ENCODE measurements around the gene SMIM10. TPM values are rescaled to one million over a fixed set of nuclear protein-coding genes. Genes with fewer than 3 reads are reported as not detected.

SMIM10 gene
- total and polyA plus RNA-seq, 2 of the 13 experiments (the other 11 are each of a cell fraction or from before 2014, with no cell fraction given) = not detected

DNA sequence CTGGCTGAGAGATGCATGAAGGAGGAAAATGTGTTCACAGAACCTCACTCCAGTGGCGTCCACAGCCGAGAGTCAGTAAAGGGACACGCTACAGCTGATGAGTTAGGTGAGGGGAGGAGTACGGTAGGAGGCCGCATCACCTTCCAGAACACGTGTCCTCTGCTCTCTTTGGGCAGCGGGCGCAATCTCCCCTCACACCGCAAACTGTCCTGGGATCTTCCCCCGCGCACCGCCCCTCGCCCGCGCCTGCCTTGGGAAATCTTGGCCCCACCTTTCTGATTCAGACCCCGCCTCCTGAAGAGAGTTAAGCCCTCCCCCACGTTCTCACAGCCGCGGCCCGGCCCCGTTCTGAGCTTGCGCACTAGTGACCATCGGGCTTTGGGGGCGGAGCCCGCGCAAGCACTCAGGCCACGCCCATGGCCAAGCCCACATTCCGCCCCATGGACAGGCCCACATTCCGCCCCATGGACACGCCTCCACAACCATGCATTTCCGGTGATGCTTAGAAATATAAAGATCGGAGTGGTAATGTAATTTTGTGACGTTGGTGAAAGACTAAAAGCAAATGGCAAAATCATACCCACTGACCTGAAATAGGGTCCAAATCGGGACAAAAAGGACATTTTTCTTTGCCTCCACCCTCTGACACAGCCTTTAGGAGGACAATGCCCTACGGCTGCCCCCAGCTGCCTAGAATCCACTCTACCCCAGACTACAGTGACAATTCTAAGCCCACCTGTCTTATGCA, 13.3 kb downstream of the SMIM10 start:
- ChIA-PET CTCF (ENCODE audit: low intra/inter-chr PET ratio, low total read pairs) (no interaction called here), POLR2A (no interaction called here)
- Histone ChIP-seq H3K36me3 (replicated peaks in 1 of 2; ENCODE audit: control insufficient read depth in 1 of 2, insufficient read depth in 2 of 2, low read length in 2 of 2) (no peaks in the 10 kb centered on the region), H3K27me3 (ENCODE audit: control insufficient read depth in 1 of 2, insufficient read depth in 2 of 2, low read length in 2 of 2) (no peaks in the 10 kb centered on the region), H4K20me1 (ENCODE audit: insufficient read depth, low read length) (no peaks in the 10 kb centered on the region), H3K79me2 (ENCODE audit: insufficient read depth, low read length) (no peaks in the 10 kb centered on the region), H3K4me3 (replicated peaks in 1 of 3; ENCODE audit: insufficient read depth in 1 of 3, low read depth in 2 of 3, low read length in 3 of 3) (peak overlapping the region; percentile 10 to 54 (median 54); a peak in 5 of 6 replicates), H3K4me2 (ENCODE audit: low read depth, low read length) (peak overlapping the region; percentile 77), H2AFZ (ENCODE audit: low read length) (peak overlapping the region; percentile 63), H3K4me1 (ENCODE audit: insufficient read depth, low read length) (peaks cover 42% of the 10 kb centered on the region), H3K27ac (ENCODE audit: extremely low read length, insufficient read depth, low read length) (no peak overlapping the region), H3K9ac (ENCODE audit: insufficient read depth, low read depth, low read length) (no peak overlapping the region), H3K9me3 (ENCODE audit: low read length) (no peaks in the 10 kb centered on the region)
- BruUV-seq (replicated peaks) = no TSS peak
- intact Hi-C loops (cut with micrococcal nuclease; ENCODE audit: unreplicated experiment) (no loop called here), in situ Hi-C loops (cut with HindIII; ENCODE audit: extremely low pct_ligation_motif_present, low pct_unique_long_range_greater_than_20kb) (no loop called here)
- FAIRE-seq = peak; percentile 89
- peak; percentile 88 for ATAC-seq
- TF ChIP-seq, protein P1, sequence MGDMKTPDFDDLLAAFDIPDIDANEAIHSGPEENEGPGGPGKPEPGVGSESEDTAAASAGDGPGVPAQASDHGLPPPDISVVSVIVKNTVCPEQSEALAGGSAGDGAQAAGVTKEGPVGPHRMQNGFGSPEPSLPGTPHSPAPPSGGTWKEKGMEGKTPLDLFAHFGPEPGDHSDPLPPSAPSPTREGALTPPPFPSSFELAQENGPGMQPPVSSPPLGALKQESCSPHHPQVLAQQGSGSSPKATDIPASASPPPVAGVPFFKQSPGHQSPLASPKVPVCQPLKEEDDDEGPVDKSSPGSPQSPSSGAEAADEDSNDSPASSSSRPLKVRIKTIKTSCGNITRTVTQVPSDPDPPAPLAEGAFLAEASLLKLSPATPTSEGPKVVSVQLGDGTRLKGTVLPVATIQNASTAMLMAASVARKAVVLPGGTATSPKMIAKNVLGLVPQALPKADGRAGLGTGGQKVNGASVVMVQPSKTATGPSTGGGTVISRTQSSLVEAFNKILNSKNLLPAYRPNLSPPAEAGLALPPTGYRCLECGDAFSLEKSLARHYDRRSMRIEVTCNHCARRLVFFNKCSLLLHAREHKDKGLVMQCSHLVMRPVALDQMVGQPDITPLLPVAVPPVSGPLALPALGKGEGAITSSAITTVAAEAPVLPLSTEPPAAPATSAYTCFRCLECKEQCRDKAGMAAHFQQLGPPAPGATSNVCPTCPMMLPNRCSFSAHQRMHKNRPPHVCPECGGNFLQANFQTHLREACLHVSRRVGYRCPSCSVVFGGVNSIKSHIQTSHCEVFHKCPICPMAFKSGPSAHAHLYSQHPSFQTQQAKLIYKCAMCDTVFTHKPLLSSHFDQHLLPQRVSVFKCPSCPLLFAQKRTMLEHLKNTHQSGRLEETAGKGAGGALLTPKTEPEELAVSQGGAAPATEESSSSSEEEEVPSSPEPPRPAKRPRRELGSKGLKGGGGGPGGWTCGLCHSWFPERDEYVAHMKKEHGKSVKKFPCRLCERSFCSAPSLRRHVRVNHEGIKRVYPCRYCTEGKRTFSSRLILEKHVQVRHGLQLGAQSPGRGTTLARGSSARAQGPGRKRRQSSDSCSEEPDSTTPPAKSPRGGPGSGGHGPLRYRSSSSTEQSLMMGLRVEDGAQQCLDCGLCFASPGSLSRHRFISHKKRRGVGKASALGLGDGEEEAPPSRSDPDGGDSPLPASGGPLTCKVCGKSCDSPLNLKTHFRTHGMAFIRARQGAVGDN (CRISPR knock-in tag; IDR thresholded peaks at IDR 0.05) = peak; percentile 53
- TF ChIP-seq GABPB1 (CRISPR knock-in tag; IDR thresholded peaks at IDR 0.05) (peak; percentile 70), KDM6A (CRISPR knock-in tag; IDR thresholded peaks at IDR 0.05; ENCODE audit: low read depth) (no peak), HNRNPLL (IDR thresholded peaks at IDR 0.05; ENCODE audit: low read depth, low read length, poor library complexity, severe bottlenecking) (peak; percentile 76), FOXJ3 (CRISPR knock-in tag; IDR thresholded peaks at IDR 0.05; ENCODE audit: borderline replicate concordance) (no peak), SP4 (CRISPR knock-in tag; IDR thresholded peaks at IDR 0.05) (peak; percentile 74), SAP130 (CRISPR knock-in tag; IDR thresholded peaks at IDR 0.05; ENCODE audit: low read depth) (peak; percentile 10; the same call in 1 of the 2 replicates), MBD4 (IDR thresholded peaks at IDR 0.05; ENCODE audit: borderline replicate concordance, low read length) (no peak), TEAD3 (CRISPR knock-in tag; optimal IDR thresholded peaks at IDR 0.05; ENCODE audit: borderline replicate concordance) (peak; percentile 73), ZSCAN22 (CRISPR knock-in tag; IDR thresholded peaks at IDR 0.05) (peak; percentile 90), ZNF616 (CRISPR knock-in tag; IDR thresholded peaks at IDR 0.05; ENCODE audit: low read depth) (no peak), GABPA (IDR thresholded peaks at IDR 0.05; ENCODE audit: low read depth, low read length) (no peak), GABPA (CRISPR knock-in tag; IDR thresholded peaks at IDR 0.05; ENCODE audit: low read depth) (peak; percentile 77), ELF1 (CRISPR knock-in tag; IDR thresholded peaks at IDR 0.05) (0 out of 2 replicates have a peak, but pooled peaks have one; percentile 20)
- TF ChIP-seq, protein P2, sequence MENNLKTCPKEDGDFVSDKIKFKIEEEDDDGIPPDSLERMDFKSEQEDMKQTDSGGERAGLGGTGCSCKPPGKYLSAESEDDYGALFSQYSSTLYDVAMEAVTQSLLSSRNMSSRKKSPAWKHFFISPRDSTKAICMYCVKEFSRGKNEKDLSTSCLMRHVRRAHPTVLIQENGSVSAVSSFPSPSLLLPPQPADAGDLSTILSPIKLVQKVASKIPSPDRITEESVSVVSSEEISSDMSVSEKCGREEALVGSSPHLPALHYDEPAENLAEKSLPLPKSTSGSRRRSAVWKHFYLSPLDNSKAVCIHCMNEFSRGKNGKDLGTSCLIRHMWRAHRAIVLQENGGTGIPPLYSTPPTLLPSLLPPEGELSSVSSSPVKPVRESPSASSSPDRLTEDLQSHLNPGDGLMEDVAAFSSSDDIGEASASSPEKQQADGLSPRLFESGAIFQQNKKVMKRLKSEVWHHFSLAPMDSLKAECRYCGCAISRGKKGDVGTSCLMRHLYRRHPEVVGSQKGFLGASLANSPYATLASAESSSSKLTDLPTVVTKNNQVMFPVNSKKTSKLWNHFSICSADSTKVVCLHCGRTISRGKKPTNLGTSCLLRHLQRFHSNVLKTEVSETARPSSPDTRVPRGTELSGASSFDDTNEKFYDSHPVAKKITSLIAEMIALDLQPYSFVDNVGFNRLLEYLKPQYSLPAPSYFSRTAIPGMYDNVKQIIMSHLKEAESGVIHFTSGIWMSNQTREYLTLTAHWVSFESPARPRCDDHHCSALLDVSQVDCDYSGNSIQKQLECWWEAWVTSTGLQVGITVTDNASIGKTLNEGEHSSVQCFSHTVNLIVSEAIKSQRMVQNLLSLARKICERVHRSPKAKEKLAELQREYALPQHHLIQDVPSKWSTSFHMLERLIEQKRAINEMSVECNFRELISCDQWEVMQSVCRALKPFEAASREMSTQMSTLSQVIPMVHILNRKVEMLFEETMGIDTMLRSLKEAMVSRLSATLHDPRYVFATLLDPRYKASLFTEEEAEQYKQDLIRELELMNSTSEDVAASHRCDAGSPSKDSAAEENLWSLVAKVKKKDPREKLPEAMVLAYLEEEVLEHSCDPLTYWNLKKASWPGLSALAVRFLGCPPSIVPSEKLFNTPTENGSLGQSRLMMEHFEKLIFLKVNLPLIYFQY (CRISPR knock-in tag; IDR thresholded peaks at IDR 0.05; ENCODE audit: borderline replicate concordance) = no peak
- DNase-seq (ENCODE audit: low spot score) = peak; percentile 64
- WGBS (ENCODE audit: low lambda C conversion rate) = 2% methylated on average over 8 of the region's 35 CpGs
